Bronchial epithelial cell (primary cell): ENCODE data around the gene EPN2. TPM values are rescaled to one million over a fixed set of nuclear protein-coding genes. Genes with fewer than 3 reads are reported as not detected.

Experiments
- DNase-seq: peaks from one replicate; pipeline ENCODE4 v3.0.0-alpha.2; 2010; ENCODE audit warnings: low read depth
- FAIRE-seq: peaks from 2 replicates; lab custom pipeline; 2011; peaks lifted over from hg19 to GRCh38; lab: Jason Lieb, UNC
- H3K27me3 ChIP-seq: 2 replicates; pipeline ENCODE4 v1.5.1; 2011; ENCODE audit warnings: low read length; ENCODE audit not compliant: control insufficient read depth, insufficient read depth
- H3K36me3 ChIP-seq: 2 replicates; pipeline ENCODE4 v1.5.1; 2011; ENCODE audit warnings: low read length; ENCODE audit not compliant: control insufficient read depth, insufficient read depth
- H3K4me3 ChIP-seq: 2 replicates; pipeline ENCODE4 v1.5.1; 2011; ENCODE audit warnings: mild to moderate bottlenecking, low read depth, low read length, control low read depth
- CTCF ChIP-seq: IDR thresholded peaks from 2 replicates; pipeline ENCODE4 v1.5.1; 2011; ENCODE audit warnings: mild to moderate bottlenecking, moderate library complexity, low read length, control low read depth, inconsistent platforms; ENCODE audit not compliant: insufficient read depth, severe bottlenecking
- total RNA-seq: library from RNA; depleted of rRNA; stranded (reverse); fragments of >200 nt; gene quantifications from 2 replicates; pipeline ENCODE4 v1.2.1, GENCODE V29; 2014

Gene EPN2
- total RNA-seq, 1 donor from 2014 or later, result 13.7 TPM

- TF ChIP-seq CTCF, result no peak
- H3K27me3 ChIP-seq, result no peaks in the 10 kb centered on the region
- no peaks in the 10 kb centered on the region for H3K36me3 ChIP-seq
- H3K4me3 ChIP-seq, result no peak overlapping the region
- DNase-seq, result peak; percentile 46
- FAIRE-seq, result no peak
These were observed 11.2 kb downstream of the EPN2 start for GRCh38 chr17:19248151-19248927.

GRCh38 chr17:19248928-19249574 lies 11.9 kb downstream of the EPN2 start:
- DNase-seq (peak; percentile 52), FAIRE-seq (peak; percentile 36)
- Histone ChIP-seq H3K27me3 (no peaks in the 10 kb centered on the region), H3K36me3 (no peaks in the 10 kb centered on the region), H3K4me3 (no peak overlapping the region)
- no peak for TF ChIP-seq CTCF

- no peak for FAIRE-seq
- TF ChIP-seq CTCF, result no peak
- no peak overlapping the region for H3K4me3 ChIP-seq
- no peaks in the 10 kb centered on the region for H3K27me3 ChIP-seq
- DNase-seq, result no peak
- H3K36me3 ChIP-seq, result no peaks in the 10 kb centered on the region
These were observed 12.5 kb downstream of the EPN2 start for GRCh38 chr17:19249681-19250080.

GRCh38 chr17:19250421-19251173 lies 13.4 kb downstream of the EPN2 start:
- FAIRE-seq (no peak), DNase-seq (no peak)
- H3K27me3 ChIP-seq, result no peaks in the 10 kb centered on the region
- no peak for TF ChIP-seq CTCF
- no peaks in the 10 kb centered on the region for H3K36me3 ChIP-seq
- H3K4me3 ChIP-seq, result no peak overlapping the region

- FAIRE-seq, result no peak
These were observed 15.9 kb downstream of the EPN2 start for GRCh38 chr17:19253112-19253511.

More at GRCh38 chr17:19253112-19253511, 15.9 kb downstream of the EPN2 start:
- TF ChIP-seq CTCF, result no peak
- H3K27me3 ChIP-seq, result no peaks in the 10 kb centered on the region
- no peak overlapping the region for H3K4me3 ChIP-seq
- no peaks in the 10 kb centered on the region for H3K36me3 ChIP-seq
- DNase-seq, result no peak
